Small intestine (tissue), 7 donors: ENCODE data around the gene TLX1. TPM values are rescaled to one million over a fixed set of nuclear protein-coding genes. Genes with fewer than 3 reads are reported as not detected.

Experiments used
- DNase-seq, 2 donors: peaks; one replicate each; pipeline versions ENCODE4 v3.0.0 to v3.0.0-alpha.2; 2013
- FAIRE-seq: peaks from 2 replicates; lab custom pipeline; 2012; peaks lifted over from hg19 to GRCh38; lab: Jason Lieb, UNC
- H3K27ac ChIP-seq, 3 donors: one replicate each; pipeline ENCODE4 v1.5.1; 2013; ENCODE audit warnings: low read length in 2 of 3, mild to moderate bottlenecking in 2 of 3, control low read depth in 1 of 3, inconsistent platforms in 1 of 3, low read depth in 1 of 3, moderate library complexity in 1 of 3
- H3K27me3 ChIP-seq, 3 donors: one replicate each; pipeline ENCODE4 v1.6.1; 2013; ENCODE audit warnings: low read length in 3 of 3, inconsistent platforms in 1 of 3; ENCODE audit not compliant: control insufficient read depth in 3 of 3, insufficient read depth in 3 of 3
- H3K36me3 ChIP-seq, 3 donors: one replicate each; pipeline ENCODE4 v1.6.1; 2013; ENCODE audit warnings: low read length in 3 of 3, inconsistent platforms in 1 of 3, low read depth in 1 of 3, mild to moderate bottlenecking in 1 of 3, moderate library complexity in 1 of 3; ENCODE audit not compliant: control insufficient read depth in 3 of 3, insufficient read depth in 2 of 3
- H3K4me1 ChIP-seq, 3 donors: one replicate each; pipeline ENCODE4 v1.6.1; 2013; ENCODE audit warnings: low read length in 2 of 3, inconsistent platforms in 1 of 3, low read depth in 1 of 3, mild to moderate bottlenecking in 1 of 3, moderate library complexity in 1 of 3; ENCODE audit not compliant: control insufficient read depth in 3 of 3, insufficient read depth in 2 of 3
- H3K4me3 ChIP-seq, 3 donors: one replicate each; pipeline ENCODE4 v1.5.1; 2013; ENCODE audit warnings: low read length in 3 of 3, control low read depth in 1 of 3, inconsistent platforms in 1 of 3, low read depth in 1 of 3, mild to moderate bottlenecking in 1 of 3, moderate library complexity in 1 of 3
- H3K9me3 ChIP-seq, 2 donors: one replicate each; pipeline ENCODE4 v1.6.1; 2013; ENCODE audit warnings: low read depth in 1 of 2, low read length in 1 of 2; ENCODE audit not compliant: control insufficient read depth in 2 of 2, insufficient read depth in 1 of 2
- WGBS, 3 donors: extraction: QIAGEN DNeasy Blood & Tissue Kit; methylation state at CpG; one replicate each; pipeline ENCODE4 v1.1.7; 2013; 5-methylcytosine and 5-hydroxymethylcytosine counted together
- polyA plus RNA-seq, 4 donors: library from polyadenylated mRNA; stranded (reverse) in 3 of 4; unstranded in 1 of 4; fragments of 200-250 nt in 3 of 4; fragments of 120-200 nt in 1 of 4; gene quantifications; one replicate each; pipeline versions ENCODE4 v1.2.1 to v1.2.3, GENCODE V29; 2013
- donor health status: healthy with polysubstance abuse.
- donor health status: control.
- donor health status: control.
- donor health status: Bipolar disorder and iron deficiency.
- donor health status: healthy.

TLX1 gene
- polyA plus RNA-seq, 4 donors = 0.27 to 2.7 (median 1.2) TPM

DNA sequence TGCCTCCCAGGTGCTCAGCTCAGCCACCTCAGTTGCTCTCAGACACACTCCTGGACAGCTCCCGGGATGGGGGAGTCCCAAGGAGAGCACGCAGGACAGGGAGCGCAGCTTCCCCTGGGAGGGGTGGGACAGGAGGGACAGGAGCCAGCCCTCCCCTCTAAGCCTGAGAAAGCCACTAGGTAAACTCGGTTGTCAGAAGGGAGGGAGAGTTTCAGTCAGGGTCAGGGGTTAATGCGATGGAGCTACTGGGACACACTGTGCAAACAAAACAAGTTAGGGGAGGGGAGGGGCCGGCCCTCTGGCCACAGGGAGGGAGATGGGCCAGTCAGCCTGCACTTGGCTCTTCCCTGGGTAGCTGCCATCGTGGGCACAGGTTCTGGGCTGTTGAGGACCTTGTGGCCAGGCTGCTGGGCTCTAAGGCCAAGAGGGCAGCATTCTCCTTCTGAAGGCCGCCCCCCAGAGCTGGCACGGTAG is 38.2 kb upstream of the TLX1 start:
- FAIRE-seq = no peak

GRCh38 chr10:101094121-101094879 is 36.8 kb upstream of the TLX1 start:
- 57 to 69% (median 66%) methylated on average over 14 of the region's 14 CpGs for WGBS, 3 donors
- Histone ChIP-seq H3K9me3 (no peaks in the 10 kb centered on the region), H3K27ac (no peak overlapping the region), H3K27me3 (peaks cover 0 to 64% (median 17%) of the 10 kb centered on the region in 3 donors), H3K36me3 (no peaks in the 10 kb centered on the region), H3K4me3 (no peak overlapping the region), H3K4me1 (peaks cover 0 to 3% (median 0%) of the 10 kb centered on the region in 3 donors)
- FAIRE-seq (no peak), DNase-seq (no peak)

More for the DNA sequence above, 38.2 kb upstream of the TLX1 start:
- Histone ChIP-seq H3K4me3 (no peak overlapping the region), H3K27ac (no peak overlapping the region), H3K27me3 (peaks cover 0 to 68% (median 21%) of the 10 kb centered on the region in 3 donors), H3K36me3 (no peaks in the 10 kb centered on the region), H3K4me1 (peaks cover 0 to 6% (median 0%) of the 10 kb centered on the region in 3 donors), H3K9me3 (no peaks in the 10 kb centered on the region)
- no peak for DNase-seq
- WGBS, 3 donors = 27 to 41% (median 37%) methylated on average over 9 of the region's 9 CpGs

DNA sequence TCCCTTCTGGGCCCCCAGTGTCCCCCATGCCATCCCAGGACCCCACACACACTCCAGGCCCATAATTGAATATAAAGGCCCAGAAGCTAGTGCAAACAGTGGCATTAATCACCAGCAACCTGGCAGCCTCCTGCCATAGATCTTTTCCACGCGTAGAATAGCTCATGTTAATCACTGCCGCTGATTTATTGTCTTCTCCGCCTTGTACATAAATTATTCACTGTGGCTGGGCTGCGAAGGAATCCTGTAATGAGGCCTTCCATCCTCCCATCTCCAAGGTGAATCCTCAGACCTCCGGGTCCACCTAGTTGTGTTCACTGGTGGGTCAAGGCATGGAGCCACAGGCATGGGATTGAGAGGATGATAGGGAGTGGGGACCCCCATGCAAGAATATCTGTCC is 36.1 kb upstream of the TLX1 start:
- 30 to 68% (median 52%) methylated on average over 6 of the region's 6 CpGs for WGBS, 3 donors
- H3K27ac ChIP-seq = no peak overlapping the region
- DNase-seq (no peak), FAIRE-seq (no peak)
- H3K27me3 ChIP-seq = peaks cover 0 to 62% (median 23%) of the 10 kb centered on the region in 3 donors
- H3K36me3 ChIP-seq = no peaks in the 10 kb centered on the region
- no peaks in the 10 kb centered on the region for H3K4me1 ChIP-seq
- H3K4me3 ChIP-seq = no peak overlapping the region
- no peaks in the 10 kb centered on the region for H3K9me3 ChIP-seq

DNA sequence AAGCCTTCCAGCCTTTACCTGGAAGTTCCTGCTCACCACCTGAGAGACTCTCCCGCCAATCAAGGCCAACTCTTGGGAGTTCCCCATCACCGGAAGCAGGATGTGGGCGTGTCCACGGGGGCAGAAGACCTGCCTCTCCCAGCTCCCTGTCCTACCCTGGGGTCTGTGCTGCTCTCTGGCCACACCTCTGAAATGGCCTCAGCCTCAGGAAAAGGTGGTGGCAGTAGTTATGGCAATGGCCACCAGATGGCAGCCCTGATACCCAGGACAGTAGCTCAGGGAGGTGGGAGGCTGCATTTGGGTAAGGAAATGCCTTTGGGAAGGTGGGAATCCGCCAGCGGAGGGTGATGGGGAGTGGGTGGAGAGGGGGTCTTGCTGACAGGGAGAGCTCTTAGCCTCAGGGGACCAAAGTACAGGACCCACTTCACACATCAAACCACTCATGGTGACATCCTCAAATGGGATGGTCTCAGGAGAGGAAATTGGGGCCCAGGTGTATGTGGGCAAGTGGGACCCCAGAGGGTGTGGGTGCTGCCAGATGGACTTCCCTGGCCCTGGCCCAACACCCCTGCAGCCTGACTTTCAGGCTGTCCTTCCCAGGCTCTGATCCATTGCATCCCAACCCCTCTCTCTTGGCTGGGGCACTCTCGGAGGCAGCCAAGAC is 35.4 kb upstream of the TLX1 start:
- Histone ChIP-seq H3K27me3 (peaks cover 0 to 68% (median 28%) of the 10 kb centered on the region in 3 donors), H3K27ac (no peak overlapping the region), H3K4me3 (no peak overlapping the region), H3K4me1 (no peaks in the 10 kb centered on the region), H3K36me3 (no peaks in the 10 kb centered on the region), H3K9me3 (no peaks in the 10 kb centered on the region)
- WGBS, 3 donors = 13 to 21% (median 14%) methylated on average over 7 of the region's 7 CpGs
- FAIRE-seq (no peak), DNase-seq (peak; percentile 81 to 85)

- Histone ChIP-seq H3K27ac (no peak overlapping the region), H3K4me1 (no peaks in the 10 kb centered on the region), H3K36me3 (no peaks in the 10 kb centered on the region), H3K4me3 (no peak overlapping the region), H3K9me3 (no peaks in the 10 kb centered on the region), H3K27me3 (peaks cover 0 to 64% (median 28%) of the 10 kb centered on the region in 3 donors)
- DNase-seq = no peak
- FAIRE-seq = no peak
- 85 to 90% (median 88%) methylated on average over 4 of the region's 4 CpGs for WGBS, 3 donors
Observed at GRCh38 chr10:101096378-101096777, 34.7 kb upstream of the TLX1 start.

DNA sequence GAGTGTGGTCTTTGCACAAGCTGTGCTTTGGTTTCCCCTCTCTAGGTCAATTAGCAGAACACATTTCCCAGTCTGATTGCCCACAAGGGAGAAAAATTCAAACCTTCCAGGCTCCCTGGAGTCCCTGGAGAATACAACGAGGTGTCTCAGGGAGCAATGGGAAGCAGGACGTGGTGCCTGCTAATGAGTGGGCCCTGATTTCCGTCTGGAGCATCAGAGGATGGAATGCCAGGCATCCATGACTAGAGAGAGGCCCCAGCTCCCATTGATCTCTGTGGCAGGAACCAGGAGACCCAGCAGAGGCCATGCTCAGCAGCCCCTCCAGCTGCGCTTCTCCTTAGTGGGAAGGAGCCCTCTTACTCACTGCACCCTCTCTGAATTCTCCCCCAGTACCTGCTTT is 33.2 kb upstream of the TLX1 start:
- Histone ChIP-seq H3K4me3 (no peak overlapping the region), H3K27ac (no peak overlapping the region), H3K36me3 (no peaks in the 10 kb centered on the region), H3K4me1 (no peaks in the 10 kb centered on the region), H3K9me3 (no peaks in the 10 kb centered on the region), H3K27me3 (peaks cover 0 to 64% (median 24%) of the 10 kb centered on the region in 3 donors)
- WGBS, 3 donors = 49 to 67% (median 50%) methylated on average over 4 of the region's 4 CpGs
- FAIRE-seq (no peak), DNase-seq (no peak)

GRCh38 chr10:101099901-101100300 is 31.2 kb upstream of the TLX1 start:
- Histone ChIP-seq H3K4me1 (no peaks in the 10 kb centered on the region), H3K9me3 (no peaks in the 10 kb centered on the region), H3K4me3 (no peak overlapping the region), H3K27ac (no peak overlapping the region), H3K27me3 (peaks cover 0 to 59% (median 18%) of the 10 kb centered on the region in 3 donors), H3K36me3 (no peaks in the 10 kb centered on the region)
- FAIRE-seq = no peak
- WGBS, 3 donors = 50 to 63% (median 58%) methylated on average over 6 of the region's 6 CpGs
- DNase-seq = no peak

GRCh38 chr10:101101372-101101881 is 29.7 kb upstream of the TLX1 start:
- DNase-seq (no peak), FAIRE-seq (no peak)
- Histone ChIP-seq H3K27ac (no peak overlapping the region), H3K4me3 (no peak overlapping the region), H3K27me3 (peaks cover 0 to 55% (median 18%) of the 10 kb centered on the region in 3 donors), H3K9me3 (no peaks in the 10 kb centered on the region), H3K36me3 (no peaks in the 10 kb centered on the region), H3K4me1 (no peaks in the 10 kb centered on the region)
- 75 to 79% (median 77%) methylated on average over 4 of the region's 4 CpGs for WGBS, 3 donors
